ENCODE measurements around the gene UPK3BL2. TPM values are rescaled to one million over a fixed set of nuclear protein-coding genes. Genes with fewer than 3 reads are reported as not detected.
"Not testable (repeated sequence)": the region's sequence is repeated elsewhere in the genome, so short reads cannot be mapped to it uniquely, and the experiment has no call there.

The UPK3BL2 gene
- total RNA-seq, 1 donor from 2014 or later = 11.0 TPM

- not testable (repeated sequence) for H3K36me3 Mint-ChIP-seq (ENCODE audit: unreplicated experiment); H3K9me3 Mint-ChIP-seq (ENCODE audit: unreplicated experiment); H3K27me3 Mint-ChIP-seq (ENCODE audit: unreplicated experiment); H3K4me1 Mint-ChIP-seq (ENCODE audit: unreplicated experiment)
- H3K27ac Mint-ChIP-seq (ENCODE audit: unreplicated experiment) = peak within 1 kb of the TSS; percentile 14
- peak; percentile 55 for TF ChIP-seq CTCF (IDR thresholded peaks at IDR 0.05)
- peak; percentile 97 for DNase-seq (ENCODE audit: extremely low spot score, unreplicated experiment)
- peak within 1 kb of the TSS; percentile 64 for H3K4me3 Mint-ChIP-seq (ENCODE audit: unreplicated experiment)
Measured at GRCh38 chr7:102572261-102573239, 29.1 kb upstream of the UPK3BL2 start, which contains the start of gene POLR2J3. Gene POLR2J3, minus strand, starts transcription at chr7:102572583. Its CDS starts 62 bp downstream, at chr7:102572521.

- H3K27ac Mint-ChIP-seq (ENCODE audit: unreplicated experiment); H3K9me3 Mint-ChIP-seq (ENCODE audit: unreplicated experiment); H3K27me3 Mint-ChIP-seq (ENCODE audit: unreplicated experiment); H3K4me3 Mint-ChIP-seq (ENCODE audit: unreplicated experiment); H3K36me3 Mint-ChIP-seq (ENCODE audit: unreplicated experiment); H3K4me1 Mint-ChIP-seq (ENCODE audit: unreplicated experiment): not testable (repeated sequence)
- DNase-seq (ENCODE audit: extremely low spot score, unreplicated experiment) = peak; percentile 78
Measured at GRCh38 chr7:102568620-102569019, 25.1 kb upstream of the UPK3BL2 start.

- not testable (repeated sequence) for H3K27ac Mint-ChIP-seq (ENCODE audit: unreplicated experiment); H3K27me3 Mint-ChIP-seq (ENCODE audit: unreplicated experiment); H3K4me1 Mint-ChIP-seq (ENCODE audit: unreplicated experiment); H3K9me3 Mint-ChIP-seq (ENCODE audit: unreplicated experiment); DNase-seq (ENCODE audit: extremely low spot score, unreplicated experiment); H3K36me3 Mint-ChIP-seq (ENCODE audit: unreplicated experiment); H3K4me3 Mint-ChIP-seq (ENCODE audit: unreplicated experiment)
Measured at GRCh38 chr7:102550808-102551422, 7.4 kb upstream of the UPK3BL2 start, which contains the start of gene SPDYE2. Gene SPDYE2, plus strand, starts transcription at chr7:102551226. Its CDS starts 2,030 bp downstream, at chr7:102553256.

- not testable (repeated sequence) for H3K36me3 Mint-ChIP-seq (ENCODE audit: unreplicated experiment); H3K27me3 Mint-ChIP-seq (ENCODE audit: unreplicated experiment); H3K27ac Mint-ChIP-seq (ENCODE audit: unreplicated experiment)
Measured at GRCh38 chr7:102546353-102546752, 2.9 kb upstream of the UPK3BL2 start.

GRCh38 chr7:102545288-102545687, 1.8 kb upstream of the UPK3BL2 start:
- not testable (repeated sequence) for DNase-seq (ENCODE audit: extremely low spot score, unreplicated experiment); H3K4me3 Mint-ChIP-seq (ENCODE audit: unreplicated experiment); H3K36me3 Mint-ChIP-seq (ENCODE audit: unreplicated experiment); H3K27me3 Mint-ChIP-seq (ENCODE audit: unreplicated experiment); H3K27ac Mint-ChIP-seq (ENCODE audit: unreplicated experiment); H3K4me1 Mint-ChIP-seq (ENCODE audit: unreplicated experiment); H3K9me3 Mint-ChIP-seq (ENCODE audit: unreplicated experiment)

More at GRCh38 chr7:102546353-102546752, 2.9 kb upstream of the UPK3BL2 start:
- H3K4me3 Mint-ChIP-seq (ENCODE audit: unreplicated experiment); DNase-seq (ENCODE audit: extremely low spot score, unreplicated experiment); H3K9me3 Mint-ChIP-seq (ENCODE audit: unreplicated experiment); H3K4me1 Mint-ChIP-seq (ENCODE audit: unreplicated experiment): not testable (repeated sequence)

- H3K4me3 Mint-ChIP-seq (ENCODE audit: unreplicated experiment) = not testable (repeated sequence)
Measured at GRCh38 chr7:102544372-102544771, 876 bp upstream of the UPK3BL2 start.

GRCh38 chr7:102542771-102543170, 725 bp downstream of the UPK3BL2 start:
- H3K4me3 Mint-ChIP-seq (ENCODE audit: unreplicated experiment); H3K27me3 Mint-ChIP-seq (ENCODE audit: unreplicated experiment); H3K9me3 Mint-ChIP-seq (ENCODE audit: unreplicated experiment); H3K4me1 Mint-ChIP-seq (ENCODE audit: unreplicated experiment); H3K27ac Mint-ChIP-seq (ENCODE audit: unreplicated experiment); DNase-seq (ENCODE audit: extremely low spot score, unreplicated experiment); H3K36me3 Mint-ChIP-seq (ENCODE audit: unreplicated experiment): not testable (repeated sequence)

More at GRCh38 chr7:102544372-102544771, 876 bp upstream of the UPK3BL2 start:
- H3K27ac Mint-ChIP-seq (ENCODE audit: unreplicated experiment); H3K36me3 Mint-ChIP-seq (ENCODE audit: unreplicated experiment); H3K27me3 Mint-ChIP-seq (ENCODE audit: unreplicated experiment); H3K4me1 Mint-ChIP-seq (ENCODE audit: unreplicated experiment); H3K9me3 Mint-ChIP-seq (ENCODE audit: unreplicated experiment); DNase-seq (ENCODE audit: extremely low spot score, unreplicated experiment): not testable (repeated sequence)

- not testable (repeated sequence) for H3K36me3 Mint-ChIP-seq (ENCODE audit: unreplicated experiment); H3K9me3 Mint-ChIP-seq (ENCODE audit: unreplicated experiment); H3K27me3 Mint-ChIP-seq (ENCODE audit: unreplicated experiment); H3K4me3 Mint-ChIP-seq (ENCODE audit: unreplicated experiment); H3K4me1 Mint-ChIP-seq (ENCODE audit: unreplicated experiment); DNase-seq (ENCODE audit: extremely low spot score, unreplicated experiment); H3K27ac Mint-ChIP-seq (ENCODE audit: unreplicated experiment)
Measured at GRCh38 chr7:102542083-102542482, 1.4 kb downstream of the UPK3BL2 start.

GRCh38 chr7:102540604-102541003, 2.9 kb downstream of the UPK3BL2 start:
- H3K9me3 Mint-ChIP-seq (ENCODE audit: unreplicated experiment); H3K4me3 Mint-ChIP-seq (ENCODE audit: unreplicated experiment); H3K36me3 Mint-ChIP-seq (ENCODE audit: unreplicated experiment); H3K27me3 Mint-ChIP-seq (ENCODE audit: unreplicated experiment); H3K27ac Mint-ChIP-seq (ENCODE audit: unreplicated experiment); H3K4me1 Mint-ChIP-seq (ENCODE audit: unreplicated experiment); DNase-seq (ENCODE audit: extremely low spot score, unreplicated experiment): not testable (repeated sequence)

- not testable (repeated sequence) for H3K9me3 Mint-ChIP-seq (ENCODE audit: unreplicated experiment); H3K4me1 Mint-ChIP-seq (ENCODE audit: unreplicated experiment); DNase-seq (ENCODE audit: extremely low spot score, unreplicated experiment); H3K27ac Mint-ChIP-seq (ENCODE audit: unreplicated experiment); H3K36me3 Mint-ChIP-seq (ENCODE audit: unreplicated experiment); H3K4me3 Mint-ChIP-seq (ENCODE audit: unreplicated experiment); H3K27me3 Mint-ChIP-seq (ENCODE audit: unreplicated experiment)
Measured at GRCh38 chr7:102535062-102535615, 8.4 kb downstream of the UPK3BL2 start.

GRCh38 chr7:102532127-102532526, 11.4 kb downstream of the UPK3BL2 start:
- H3K4me1 Mint-ChIP-seq (ENCODE audit: unreplicated experiment); H3K27ac Mint-ChIP-seq (ENCODE audit: unreplicated experiment); H3K27me3 Mint-ChIP-seq (ENCODE audit: unreplicated experiment); H3K4me3 Mint-ChIP-seq (ENCODE audit: unreplicated experiment); DNase-seq (ENCODE audit: extremely low spot score, unreplicated experiment); H3K9me3 Mint-ChIP-seq (ENCODE audit: unreplicated experiment); H3K36me3 Mint-ChIP-seq (ENCODE audit: unreplicated experiment): not testable (repeated sequence)
